Measurements from ENCODE around the gene PIGR.

PIGR gene

GRCh38 chr1:206901944-206902343 lies 44.3 kb downstream of the PIGR start:
- TF ChIP-seq, protein P1, sequence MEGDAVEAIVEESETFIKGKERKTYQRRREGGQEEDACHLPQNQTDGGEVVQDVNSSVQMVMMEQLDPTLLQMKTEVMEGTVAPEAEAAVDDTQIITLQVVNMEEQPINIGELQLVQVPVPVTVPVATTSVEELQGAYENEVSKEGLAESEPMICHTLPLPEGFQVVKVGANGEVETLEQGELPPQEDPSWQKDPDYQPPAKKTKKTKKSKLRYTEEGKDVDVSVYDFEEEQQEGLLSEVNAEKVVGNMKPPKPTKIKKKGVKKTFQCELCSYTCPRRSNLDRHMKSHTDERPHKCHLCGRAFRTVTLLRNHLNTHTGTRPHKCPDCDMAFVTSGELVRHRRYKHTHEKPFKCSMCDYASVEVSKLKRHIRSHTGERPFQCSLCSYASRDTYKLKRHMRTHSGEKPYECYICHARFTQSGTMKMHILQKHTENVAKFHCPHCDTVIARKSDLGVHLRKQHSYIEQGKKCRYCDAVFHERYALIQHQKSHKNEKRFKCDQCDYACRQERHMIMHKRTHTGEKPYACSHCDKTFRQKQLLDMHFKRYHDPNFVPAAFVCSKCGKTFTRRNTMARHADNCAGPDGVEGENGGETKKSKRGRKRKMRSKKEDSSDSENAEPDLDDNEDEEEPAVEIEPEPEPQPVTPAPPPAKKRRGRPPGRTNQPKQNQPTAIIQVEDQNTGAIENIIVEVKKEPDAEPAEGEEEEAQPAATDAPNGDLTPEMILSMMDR (IDR thresholded peaks at IDR 0.05), result no peak
- no peaks in the 10 kb centered on the region for H3K9me3 ChIP-seq
- H3K4me3 ChIP-seq, result no peak overlapping the region
- H3K27ac ChIP-seq, result no peak overlapping the region
- H3K36me3 ChIP-seq, result no peaks in the 10 kb centered on the region
- no peaks in the 10 kb centered on the region for H3K4me1 ChIP-seq
- intact Hi-C loops (cut with DNase I; ENCODE audit: low total_unique reads), result no loop called here
- H3K27me3 ChIP-seq, result peaks cover 0 to 4% of the 10 kb centered on the region in 2 donors
- DNase-seq, result no peak

DNA sequence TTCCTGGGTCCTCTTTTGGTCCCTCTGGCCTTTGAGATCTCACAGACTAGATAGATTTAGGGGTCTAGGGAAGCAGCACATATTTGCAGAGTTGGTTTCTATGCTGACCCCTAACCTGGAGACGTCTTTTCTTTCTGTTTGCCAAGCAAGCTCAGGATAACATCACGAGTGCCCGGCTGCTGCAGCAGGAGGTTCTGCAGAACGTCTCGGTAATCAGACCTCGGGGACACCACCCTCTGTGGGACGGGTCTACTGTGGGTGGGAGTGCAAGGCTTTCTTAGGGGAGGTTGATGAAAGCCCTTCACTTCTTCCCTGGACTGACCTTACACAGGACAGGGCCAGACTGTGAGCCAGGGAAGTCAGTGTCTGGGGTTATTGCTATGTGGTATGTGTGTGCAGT lies 46.1 kb downstream of the PIGR start:
- Histone ChIP-seq H3K27ac (no peak overlapping the region), H3K4me3 (no peak overlapping the region), H3K27me3 (peaks cover 0 to 4% of the 10 kb centered on the region in 2 donors), H3K36me3 (no peaks in the 10 kb centered on the region), H3K9me3 (no peaks in the 10 kb centered on the region), H3K4me1 (no peaks in the 10 kb centered on the region)
- TF ChIP-seq, protein P1 (IDR thresholded peaks at IDR 0.05), result no peak
- DNase-seq, result no peak
- intact Hi-C loops (cut with DNase I; ENCODE audit: low total_unique reads), result no loop called here

- H3K9me3 ChIP-seq, result no peaks in the 10 kb centered on the region
- no peaks in the 10 kb centered on the region for H3K4me1 ChIP-seq
- no peak for DNase-seq
- H3K27ac ChIP-seq, result no peak overlapping the region
- H3K27me3 ChIP-seq, result peaks cover 0 to under 1% of the 10 kb centered on the region in 2 donors
- H3K4me3 ChIP-seq, result no peak overlapping the region
- no peaks in the 10 kb centered on the region for H3K36me3 ChIP-seq
- intact Hi-C loops (cut with DNase I; ENCODE audit: low total_unique reads), result no loop called here
- TF ChIP-seq, protein P1 (IDR thresholded peaks at IDR 0.05), result no peak
Measured at GRCh38 chr1:206899717-206900116, 46.5 kb downstream of the PIGR start.

DNA sequence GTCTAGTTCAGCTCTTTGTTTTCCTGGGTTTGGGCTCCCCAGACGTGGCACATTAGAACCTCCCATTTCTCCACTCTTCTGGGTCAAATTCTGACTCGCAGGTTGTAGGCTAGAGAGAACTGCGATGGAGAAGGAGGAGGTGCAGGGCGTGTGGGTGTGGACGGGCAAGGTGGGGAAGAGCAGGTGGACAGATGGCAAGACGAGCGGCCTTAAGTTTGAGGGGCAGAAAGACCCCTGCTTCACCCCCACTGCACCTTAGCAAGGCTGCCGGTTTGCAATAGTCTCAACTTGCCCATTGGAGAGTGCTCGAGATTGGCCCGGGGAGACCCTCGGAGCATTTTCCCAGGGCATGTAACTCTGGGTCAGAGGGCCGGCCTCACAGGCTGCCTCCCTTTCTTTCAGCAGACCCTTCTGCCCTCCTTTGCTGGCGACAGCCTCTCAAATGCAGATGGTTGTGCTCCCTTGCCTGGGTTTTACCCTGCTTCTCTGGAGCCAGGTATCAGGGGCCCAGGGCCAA lies 47.3 kb downstream of the PIGR start:
- Histone ChIP-seq H3K4me3 (no peak overlapping the region), H3K9me3 (no peaks in the 10 kb centered on the region), H3K4me1 (no peaks in the 10 kb centered on the region), H3K27me3 (no peaks in the 10 kb centered on the region), H3K27ac (no peak overlapping the region), H3K36me3 (no peaks in the 10 kb centered on the region)
- no peak for DNase-seq
- intact Hi-C loops (cut with DNase I; ENCODE audit: low total_unique reads), result no loop called here
- TF ChIP-seq, protein P1 (IDR thresholded peaks at IDR 0.05), result no peak

DNA sequence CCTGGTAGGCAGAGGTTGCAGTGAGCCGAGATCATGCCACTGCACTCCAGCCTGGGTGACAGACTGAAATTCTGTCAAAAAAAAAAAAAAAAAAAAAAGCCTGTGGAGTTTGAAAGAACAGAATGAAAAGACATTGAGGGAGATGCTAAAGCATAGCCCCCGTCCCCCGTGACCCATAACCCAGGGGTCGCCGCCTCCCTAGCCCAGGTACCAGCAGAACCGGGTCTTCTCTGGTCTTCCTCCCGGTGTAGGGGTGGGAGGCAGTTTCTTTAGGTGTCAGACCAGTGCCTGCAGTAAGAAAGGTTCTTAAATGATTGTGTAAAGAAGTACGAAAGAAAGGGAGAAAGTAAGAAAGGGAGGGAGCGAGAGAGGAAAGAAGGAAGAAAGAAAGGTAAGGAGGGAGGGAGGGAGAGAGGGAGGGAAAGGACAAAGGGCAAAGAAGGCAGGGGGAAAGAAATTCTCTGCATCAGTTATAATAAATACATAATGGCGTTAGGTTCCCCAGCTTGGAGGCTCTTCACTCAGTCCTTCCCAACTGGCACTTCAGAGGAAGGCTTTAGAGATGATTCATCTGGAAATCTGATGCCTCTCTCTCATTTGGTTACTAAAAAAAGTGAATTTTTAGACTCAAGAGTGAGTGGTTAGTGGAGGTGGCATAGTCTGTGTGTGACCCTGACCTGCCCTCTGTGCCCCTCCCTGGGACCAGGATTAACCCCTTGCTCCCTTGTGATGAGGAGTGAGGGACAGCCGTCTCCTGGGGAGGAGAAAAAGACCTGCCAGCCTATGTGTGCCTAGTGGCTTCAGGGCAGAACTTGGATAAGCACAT lies 48.0 kb downstream of the PIGR start:
- DNase-seq, result no peak
- H3K27ac ChIP-seq, result no peak overlapping the region
- H3K9me3 ChIP-seq, result no peaks in the 10 kb centered on the region
- intact Hi-C loops (cut with DNase I; ENCODE audit: low total_unique reads), result no loop called here
- TF ChIP-seq, protein P1 (IDR thresholded peaks at IDR 0.05), result no peak
- H3K36me3 ChIP-seq, result no peaks in the 10 kb centered on the region
- H3K27me3 ChIP-seq, result no peaks in the 10 kb centered on the region
- no peak overlapping the region for H3K4me3 ChIP-seq
- H3K4me1 ChIP-seq, result no peaks in the 10 kb centered on the region

Measured in tibial artery (tissue), 4 donors.